ENCODE data around the gene RNF5. TPM values are rescaled to one million over a fixed set of nuclear protein-coding genes. Genes with fewer than 3 reads are reported as not detected.
A peak's percentile ranks its signal among the peaks of the same experiment; 100 is the strongest.

The RNF5 gene
- total and polyA plus RNA-seq, 10 of the 15 experiments (the other 5 are each of a cell fraction or from before 2014, with no cell fraction given), result 31.4 to 114 (median 62.8) TPM

DNA sequence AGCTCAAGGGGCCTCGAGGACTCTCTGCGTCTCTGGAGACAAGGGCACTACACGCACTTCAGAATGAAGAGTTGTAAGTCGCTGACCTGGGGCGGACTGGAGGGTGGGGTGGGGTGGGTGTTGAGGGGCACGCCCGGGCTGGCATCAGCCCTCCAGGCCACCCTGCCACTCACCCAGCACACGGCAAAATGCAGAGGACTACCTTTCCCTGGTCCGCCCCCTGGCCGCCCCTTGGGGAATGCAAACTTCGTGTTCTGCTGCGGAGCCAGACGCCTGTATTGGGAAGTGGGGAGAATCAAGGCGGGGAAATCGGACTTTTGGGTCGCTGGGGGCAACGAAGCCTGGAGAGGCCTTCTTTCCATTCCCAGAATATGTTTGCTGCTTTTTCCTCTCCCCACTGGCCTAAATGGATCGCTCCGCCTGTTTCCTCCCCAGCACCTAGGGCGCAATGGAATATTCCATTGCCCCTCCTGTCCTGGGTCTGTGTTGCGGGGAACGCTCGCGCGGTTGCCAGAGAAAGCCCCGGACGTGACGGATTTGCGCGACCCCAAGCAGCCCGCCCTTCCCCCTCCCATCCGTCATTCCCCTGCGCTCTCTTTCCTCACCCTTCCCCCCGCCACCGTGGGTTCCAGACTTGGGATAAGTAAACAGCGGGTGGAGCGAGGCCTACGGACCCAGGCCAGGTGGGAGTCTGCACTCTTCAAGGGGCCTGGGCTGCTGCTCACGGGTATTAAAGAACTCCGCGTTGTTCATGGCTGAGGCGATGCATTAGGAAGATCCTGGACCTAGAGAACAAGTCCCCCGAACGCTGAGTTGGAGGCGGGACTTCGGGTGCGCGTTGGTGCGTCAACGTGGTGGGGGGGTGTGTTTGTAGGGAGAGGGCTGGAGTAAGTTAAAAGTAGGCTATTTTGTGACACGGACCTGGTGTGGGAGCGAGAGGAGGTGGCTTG lies 24.4 kb upstream of the RNF5 start, which contains the start of gene PPT2 (continued):
- TF ChIP-seq, protein P1, sequence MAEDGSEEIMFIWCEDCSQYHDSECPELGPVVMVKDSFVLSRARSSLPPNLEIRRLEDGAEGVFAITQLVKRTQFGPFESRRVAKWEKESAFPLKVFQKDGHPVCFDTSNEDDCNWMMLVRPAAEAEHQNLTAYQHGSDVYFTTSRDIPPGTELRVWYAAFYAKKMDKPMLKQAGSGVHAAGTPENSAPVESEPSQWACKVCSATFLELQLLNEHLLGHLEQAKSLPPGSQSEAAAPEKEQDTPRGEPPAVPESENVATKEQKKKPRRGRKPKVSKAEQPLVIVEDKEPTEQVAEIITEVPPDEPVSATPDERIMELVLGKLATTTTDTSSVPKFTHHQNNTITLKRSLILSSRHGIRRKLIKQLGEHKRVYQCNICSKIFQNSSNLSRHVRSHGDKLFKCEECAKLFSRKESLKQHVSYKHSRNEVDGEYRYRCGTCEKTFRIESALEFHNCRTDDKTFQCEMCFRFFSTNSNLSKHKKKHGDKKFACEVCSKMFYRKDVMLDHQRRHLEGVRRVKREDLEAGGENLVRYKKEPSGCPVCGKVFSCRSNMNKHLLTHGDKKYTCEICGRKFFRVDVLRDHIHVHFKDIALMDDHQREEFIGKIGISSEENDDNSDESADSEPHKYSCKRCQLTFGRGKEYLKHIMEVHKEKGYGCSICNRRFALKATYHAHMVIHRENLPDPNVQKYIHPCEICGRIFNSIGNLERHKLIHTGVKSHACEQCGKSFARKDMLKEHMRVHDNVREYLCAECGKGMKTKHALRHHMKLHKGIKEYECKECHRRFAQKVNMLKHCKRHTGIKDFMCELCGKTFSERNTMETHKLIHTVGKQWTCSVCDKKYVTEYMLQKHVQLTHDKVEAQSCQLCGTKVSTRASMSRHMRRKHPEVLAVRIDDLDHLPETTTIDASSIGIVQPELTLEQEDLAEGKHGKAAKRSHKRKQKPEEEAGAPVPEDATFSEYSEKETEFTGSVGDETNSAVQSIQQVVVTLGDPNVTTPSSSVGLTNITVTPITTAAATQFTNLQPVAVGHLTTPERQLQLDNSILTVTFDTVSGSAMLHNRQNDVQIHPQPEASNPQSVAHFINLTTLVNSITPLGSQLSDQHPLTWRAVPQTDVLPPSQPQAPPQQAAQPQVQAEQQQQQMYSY (CRISPR knock-in tag; IDR thresholded peaks at IDR 0.05), result no peak
- no peak for TF ChIP-seq NFYA (IDR thresholded peaks at IDR 0.05; ENCODE audit: borderline replicate concordance, low read depth, low read length)
- peak; percentile 93 for TF ChIP-seq JUND (IDR thresholded peaks at IDR 0.05; ENCODE audit: low read depth, low read length)
- TF ChIP-seq, protein P2, sequence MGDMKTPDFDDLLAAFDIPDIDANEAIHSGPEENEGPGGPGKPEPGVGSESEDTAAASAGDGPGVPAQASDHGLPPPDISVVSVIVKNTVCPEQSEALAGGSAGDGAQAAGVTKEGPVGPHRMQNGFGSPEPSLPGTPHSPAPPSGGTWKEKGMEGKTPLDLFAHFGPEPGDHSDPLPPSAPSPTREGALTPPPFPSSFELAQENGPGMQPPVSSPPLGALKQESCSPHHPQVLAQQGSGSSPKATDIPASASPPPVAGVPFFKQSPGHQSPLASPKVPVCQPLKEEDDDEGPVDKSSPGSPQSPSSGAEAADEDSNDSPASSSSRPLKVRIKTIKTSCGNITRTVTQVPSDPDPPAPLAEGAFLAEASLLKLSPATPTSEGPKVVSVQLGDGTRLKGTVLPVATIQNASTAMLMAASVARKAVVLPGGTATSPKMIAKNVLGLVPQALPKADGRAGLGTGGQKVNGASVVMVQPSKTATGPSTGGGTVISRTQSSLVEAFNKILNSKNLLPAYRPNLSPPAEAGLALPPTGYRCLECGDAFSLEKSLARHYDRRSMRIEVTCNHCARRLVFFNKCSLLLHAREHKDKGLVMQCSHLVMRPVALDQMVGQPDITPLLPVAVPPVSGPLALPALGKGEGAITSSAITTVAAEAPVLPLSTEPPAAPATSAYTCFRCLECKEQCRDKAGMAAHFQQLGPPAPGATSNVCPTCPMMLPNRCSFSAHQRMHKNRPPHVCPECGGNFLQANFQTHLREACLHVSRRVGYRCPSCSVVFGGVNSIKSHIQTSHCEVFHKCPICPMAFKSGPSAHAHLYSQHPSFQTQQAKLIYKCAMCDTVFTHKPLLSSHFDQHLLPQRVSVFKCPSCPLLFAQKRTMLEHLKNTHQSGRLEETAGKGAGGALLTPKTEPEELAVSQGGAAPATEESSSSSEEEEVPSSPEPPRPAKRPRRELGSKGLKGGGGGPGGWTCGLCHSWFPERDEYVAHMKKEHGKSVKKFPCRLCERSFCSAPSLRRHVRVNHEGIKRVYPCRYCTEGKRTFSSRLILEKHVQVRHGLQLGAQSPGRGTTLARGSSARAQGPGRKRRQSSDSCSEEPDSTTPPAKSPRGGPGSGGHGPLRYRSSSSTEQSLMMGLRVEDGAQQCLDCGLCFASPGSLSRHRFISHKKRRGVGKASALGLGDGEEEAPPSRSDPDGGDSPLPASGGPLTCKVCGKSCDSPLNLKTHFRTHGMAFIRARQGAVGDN (IDR thresholded peaks at IDR 0.05), result no peak
- no peak for TF ChIP-seq ETV6 (conservative IDR thresholded peaks at IDR 0.05 in 1 of 2, IDR thresholded peaks at IDR 0.05 in 1 of 2; ENCODE audit: borderline replicate concordance in 1 of 2, low read depth in 1 of 2)
- TF ChIP-seq CHD2 (IDR thresholded peaks at IDR 0.05; ENCODE audit: borderline replicate concordance, low read depth, low read length), result peak; percentile 95
- TF ChIP-seq BACH1 (IDR thresholded peaks at IDR 0.05; ENCODE audit: borderline replicate concordance), result no peak
- TF ChIP-seq ZNF274 (IDR thresholded peaks at IDR 0.05; ENCODE audit: insufficient read depth, insufficient read length), result no peak
- no peak for TF ChIP-seq NRF1 (conservative IDR thresholded peaks at IDR 0.05; ENCODE audit: low read depth, low read length)
- TF ChIP-seq, protein P3, sequence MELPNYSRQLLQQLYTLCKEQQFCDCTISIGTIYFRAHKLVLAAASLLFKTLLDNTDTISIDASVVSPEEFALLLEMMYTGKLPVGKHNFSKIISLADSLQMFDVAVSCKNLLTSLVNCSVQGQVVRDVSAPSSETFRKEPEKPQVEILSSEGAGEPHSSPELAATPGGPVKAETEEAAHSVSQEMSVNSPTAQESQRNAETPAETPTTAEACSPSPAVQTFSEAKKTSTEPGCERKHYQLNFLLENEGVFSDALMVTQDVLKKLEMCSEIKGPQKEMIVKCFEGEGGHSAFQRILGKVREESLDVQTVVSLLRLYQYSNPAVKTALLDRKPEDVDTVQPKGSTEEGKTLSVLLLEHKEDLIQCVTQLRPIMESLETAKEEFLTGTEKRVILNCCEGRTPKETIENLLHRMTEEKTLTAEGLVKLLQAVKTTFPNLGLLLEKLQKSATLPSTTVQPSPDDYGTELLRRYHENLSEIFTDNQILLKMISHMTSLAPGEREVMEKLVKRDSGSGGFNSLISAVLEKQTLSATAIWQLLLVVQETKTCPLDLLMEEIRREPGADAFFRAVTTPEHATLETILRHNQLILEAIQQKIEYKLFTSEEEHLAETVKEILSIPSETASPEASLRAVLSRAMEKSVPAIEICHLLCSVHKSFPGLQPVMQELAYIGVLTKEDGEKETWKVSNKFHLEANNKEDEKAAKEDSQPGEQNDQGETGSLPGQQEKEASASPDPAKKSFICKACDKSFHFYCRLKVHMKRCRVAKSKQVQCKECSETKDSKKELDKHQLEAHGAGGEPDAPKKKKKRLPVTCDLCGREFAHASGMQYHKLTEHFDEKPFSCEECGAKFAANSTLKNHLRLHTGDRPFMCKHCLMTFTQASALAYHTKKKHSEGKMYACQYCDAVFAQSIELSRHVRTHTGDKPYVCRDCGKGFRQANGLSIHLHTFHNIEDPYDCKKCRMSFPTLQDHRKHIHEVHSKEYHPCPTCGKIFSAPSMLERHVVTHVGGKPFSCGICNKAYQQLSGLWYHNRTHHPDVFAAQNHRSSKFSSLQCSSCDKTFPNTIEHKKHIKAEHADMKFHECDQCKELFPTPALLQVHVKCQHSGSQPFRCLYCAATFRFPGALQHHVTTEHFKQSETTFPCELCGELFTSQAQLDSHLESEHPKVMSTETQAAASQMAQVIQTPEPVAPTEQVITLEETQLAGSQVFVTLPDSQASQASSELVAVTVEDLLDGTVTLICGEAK (IDR thresholded peaks at IDR 0.05; ENCODE audit: borderline replicate concordance), result peak; percentile 62
- TF ChIP-seq, protein P4, sequence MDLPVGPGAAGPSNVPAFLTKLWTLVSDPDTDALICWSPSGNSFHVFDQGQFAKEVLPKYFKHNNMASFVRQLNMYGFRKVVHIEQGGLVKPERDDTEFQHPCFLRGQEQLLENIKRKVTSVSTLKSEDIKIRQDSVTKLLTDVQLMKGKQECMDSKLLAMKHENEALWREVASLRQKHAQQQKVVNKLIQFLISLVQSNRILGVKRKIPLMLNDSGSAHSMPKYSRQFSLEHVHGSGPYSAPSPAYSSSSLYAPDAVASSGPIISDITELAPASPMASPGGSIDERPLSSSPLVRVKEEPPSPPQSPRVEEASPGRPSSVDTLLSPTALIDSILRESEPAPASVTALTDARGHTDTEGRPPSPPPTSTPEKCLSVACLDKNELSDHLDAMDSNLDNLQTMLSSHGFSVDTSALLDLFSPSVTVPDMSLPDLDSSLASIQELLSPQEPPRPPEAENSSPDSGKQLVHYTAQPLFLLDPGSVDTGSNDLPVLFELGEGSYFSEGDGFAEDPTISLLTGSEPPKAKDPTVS (IDR thresholded peaks at IDR 0.05; ENCODE audit: low read depth, low read length), result no peak
- no peak for TF ChIP-seq KAT2A (conservative IDR thresholded peaks at IDR 0.05; ENCODE audit: control insufficient read depth, low read depth, low read length)
- no peak for TF ChIP-seq RBBP5 (conservative IDR thresholded peaks at IDR 0.05)
- TF ChIP-seq STAT3 (IDR thresholded peaks at IDR 0.05; ENCODE audit: low read depth, low read length), result no peak

Measured in GM12878 (cell line).